Stimulated activated naive CD8-positive, alpha-beta T cell treated with anti-CD3 and anti-CD28 coated beads, Interleukin-15, Interleukin-2, amounts not matched to agents 100 ng/mL and 50 ng/mL, for 24 hours (primary cell): ENCODE data around the gene GABARAPL2.

Experiments used
- H3K27ac Mint-ChIP-seq: one replicate; pipeline ENCODE4 v1.8.0; 2021; ENCODE audit warnings: mild to moderate bottlenecking, mixed read lengths
- H3K27me3 Mint-ChIP-seq: one replicate; pipeline ENCODE4 v1.8.0; 2021; ENCODE audit warnings: mixed read lengths
- H3K36me3 Mint-ChIP-seq: one replicate; pipeline ENCODE4 v1.8.0; 2021; ENCODE audit warnings: low read depth, mixed read lengths
- H3K4me1 Mint-ChIP-seq: one replicate; pipeline ENCODE4 v1.8.0; 2021; ENCODE audit warnings: low read depth, mixed read lengths
- H3K4me3 Mint-ChIP-seq: one replicate; pipeline ENCODE4 v1.8.0; 2021; ENCODE audit warnings: mild to moderate bottlenecking, mixed read lengths
- H3K9me3 Mint-ChIP-seq: one replicate; pipeline ENCODE4 v1.8.0; 2021; ENCODE audit warnings: mixed read lengths

GABARAPL2 gene

GRCh38 chr16:75626806-75627205 is 60.6 kb downstream of the GABARAPL2 start:
- H3K4me1 Mint-ChIP-seq, result peaks cover 18% of the 10 kb centered on the region
- peaks cover 68% of the 10 kb centered on the region for H3K36me3 Mint-ChIP-seq
- H3K27me3 Mint-ChIP-seq, result no peaks in the 10 kb centered on the region
- peak overlapping the region; percentile 9 for H3K27ac Mint-ChIP-seq
- no peaks in the 10 kb centered on the region for H3K9me3 Mint-ChIP-seq
- no peak overlapping the region for H3K4me3 Mint-ChIP-seq
